ENCODE results near the gene TMOD3. TPM values are rescaled to one million over a fixed set of nuclear protein-coding genes. Genes with fewer than 3 reads are reported as not detected.
A peak's percentile ranks its signal among the peaks of the same experiment; 100 is the strongest.
"Not testable (repeated sequence)": the region's sequence is repeated elsewhere in the genome, so short reads cannot be mapped to it uniquely, and the experiment has no call there.

Gene TMOD3
- total and polyA plus RNA-seq, 2 of the 8 experiments (the other 6 are each of a cell fraction or from before 2014, with no cell fraction given) = 3.9 to 29.0 TPM

DNA sequence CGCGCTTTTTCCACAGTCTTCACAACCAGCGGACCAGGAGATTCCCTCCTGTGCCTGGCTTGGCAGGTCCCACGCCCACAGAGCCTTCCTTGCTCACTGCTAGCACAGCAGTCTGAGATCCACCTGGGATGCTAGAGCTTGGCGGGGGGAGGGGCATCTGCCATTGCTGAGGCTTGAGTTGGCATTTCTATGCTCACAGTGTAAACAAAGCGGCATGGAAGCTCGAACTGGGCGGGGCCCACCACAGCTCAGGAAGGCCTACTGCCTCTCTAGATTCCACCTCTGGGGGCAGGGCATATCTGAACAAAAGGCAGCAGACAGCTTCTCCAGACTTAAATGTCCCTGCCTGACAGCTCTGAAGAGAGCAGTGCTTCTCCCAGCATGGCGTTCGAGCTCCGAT lies 42.3 kb upstream of the TMOD3 start:
- POLR2A ChIA-PET (ENCODE audit: partially characterized antibody); H3K4me3 ChIP-seq (ENCODE audit: extremely low read depth in 1 of 4, insufficient read depth in 2 of 4, low read depth in 3 of 4, low read length in 4 of 4): not testable (repeated sequence)

More for the DNA sequence above, 42.3 kb upstream of the TMOD3 start:
- H4K8ac ChIP-seq (ENCODE audit: extremely low read depth, insufficient read depth, low read length); H2BK120ac ChIP-seq (replicated peaks; ENCODE audit: low read depth, low read length); H3K23ac ChIP-seq (ENCODE audit: insufficient read length); H3K36me3 ChIP-seq (ENCODE audit: control insufficient read depth in 2 of 4, insufficient read depth in 4 of 4, low read length in 3 of 4); H3K14ac ChIP-seq (ENCODE audit: insufficient read length); H3K9me3 ChIP-seq (ENCODE audit: insufficient read depth in 2 of 2, low read depth in 1 of 2, low read length in 1 of 2); H2AFZ ChIP-seq (ENCODE audit: low read length); H3K79me1 ChIP-seq (ENCODE audit: low read depth, low read length); H3K4me1 ChIP-seq (replicated peaks in 1 of 4; ENCODE audit: control insufficient read depth in 3 of 4, insufficient read depth in 4 of 4, low read length in 3 of 4); H4K5ac ChIP-seq (ENCODE audit: insufficient read length, low read depth, low read length); H3K9ac ChIP-seq (replicated peaks in 1 of 4; ENCODE audit: extremely low read depth in 1 of 4, low read depth in 3 of 4, low read length in 3 of 4); H3K27me3 ChIP-seq (replicated peaks in 1 of 4; ENCODE audit: control insufficient read depth in 3 of 4, extremely low read depth in 1 of 4, insufficient read depth in 3 of 4, low read length in 3 of 4); H2AK5ac ChIP-seq (ENCODE audit: low read depth, low read length); H2BK5ac ChIP-seq (ENCODE audit: low read depth, low read length); H3K23me2 ChIP-seq (ENCODE audit: low read depth, low read length); H4K91ac ChIP-seq (replicated peaks; ENCODE audit: insufficient read length, low read length); H3K18ac ChIP-seq (ENCODE audit: extremely low read depth, low read length); H2BK20ac ChIP-seq (ENCODE audit: low read length); FAIRE-seq; H3K4ac ChIP-seq (replicated peaks; ENCODE audit: insufficient read length, low read depth, low read length); H2BK15ac ChIP-seq (ENCODE audit: low read length); H4K20me1 ChIP-seq (replicated peaks in 1 of 2; ENCODE audit: control insufficient read depth in 1 of 2, insufficient read depth in 2 of 2, low read length in 2 of 2); H2BK12ac ChIP-seq (ENCODE audit: low read depth, low read length); H3K79me2 ChIP-seq (ENCODE audit: control insufficient read depth in 1 of 2, insufficient read depth in 2 of 2, low read length in 2 of 2); H3K56ac ChIP-seq (replicated peaks; ENCODE audit: insufficient read length, low read depth, low read length); H3K27ac ChIP-seq (ENCODE audit: low read depth, low read length): not testable (repeated sequence)
- peak overlapping the region in 1 of 2 experiments; percentile 25; a peak in 1 of 4 replicates for H3K4me2 ChIP-seq (ENCODE audit: insufficient read depth in 1 of 2, low read depth in 2 of 2, low read length in 2 of 2)
- 74% methylated on average over 11 of the region's 11 CpGs; no CpG with 5 or more reads in 1 of the 2 experiments for WGBS, 2 experiments (ENCODE audit: extremely low coverage in 1 of 2, insufficient coverage in 1 of 2, insufficient read length in 1 of 2, insufficient replicate concordance in 2 of 2, low coverage in 1 of 2, low lambda C conversion rate in 2 of 2, missing lambda C conversion rate in 1 of 2)
- DNase-seq (ENCODE audit: low read depth in 1 of 2, low spot score in 2 of 2) = peak; percentile 55 to 70
- CTCF ChIA-PET (ENCODE audit: partially characterized antibody) = interaction anchor here (0.6 to 2.9 kb wide), 19 partner anchors 8 to 284 kb away, joined by 3 to 16 read pairs (median 4); no protein-coding TSS in a partner anchor
- TF ChIP-seq YY1 (IDR thresholded peaks at IDR 0.05; ENCODE audit: low read depth, low read length) (peak; percentile 51; the same call in 1 of the 2 replicates), CTCF (IDR thresholded peaks at IDR 0.05; ENCODE audit: control extremely low read depth in 1 of 3, insufficient read depth in 1 of 3, low read depth in 1 of 3, low read length in 3 of 3) (peak in 1 of 3 experiments; percentile 11; a peak in 1 of 4 replicates), MAX (IDR thresholded peaks at IDR 0.05) (peak; percentile 67; the same call in 1 of the 2 replicates), SIN3A (conservative IDR thresholded peaks at IDR 0.05 in 1 of 2, IDR thresholded peaks at IDR 0.05 in 1 of 2; ENCODE audit: low read depth in 1 of 2, low read length in 2 of 2) (peak in 1 of 2 experiments; percentile 52; a peak in 1 of 4 replicates), MAFK (IDR thresholded peaks at IDR 0.05; ENCODE audit: low read depth, low read length) (peak; percentile 10; the same call in 1 of the 2 replicates), RAD21 (IDR thresholded peaks at IDR 0.05 in 1 of 2, conservative IDR thresholded peaks at IDR 0.05 in 1 of 2; ENCODE audit: low read depth in 2 of 2, low read length in 2 of 2) (0 out of 4 replicates have a peak, but pooled peaks of 1 of the 2 experiments have one; percentile 5), SP1 (IDR thresholded peaks at IDR 0.05; ENCODE audit: low read depth, low read length) (0 out of 2 replicates have a peak, but pooled peaks have one; percentile 40)
